Stimulated activated naive CD4-positive, alpha-beta T cell treated with Interleukin-2 at 50 U/mL for 16 hours (primary cell): ENCODE measurements around the gene FCN1.

Experiments used
- DNase-seq: peaks from one replicate; lab custom pipeline; 2025; lab: John Stamatoyannopoulos, UW

FCN1 gene

DNA sequence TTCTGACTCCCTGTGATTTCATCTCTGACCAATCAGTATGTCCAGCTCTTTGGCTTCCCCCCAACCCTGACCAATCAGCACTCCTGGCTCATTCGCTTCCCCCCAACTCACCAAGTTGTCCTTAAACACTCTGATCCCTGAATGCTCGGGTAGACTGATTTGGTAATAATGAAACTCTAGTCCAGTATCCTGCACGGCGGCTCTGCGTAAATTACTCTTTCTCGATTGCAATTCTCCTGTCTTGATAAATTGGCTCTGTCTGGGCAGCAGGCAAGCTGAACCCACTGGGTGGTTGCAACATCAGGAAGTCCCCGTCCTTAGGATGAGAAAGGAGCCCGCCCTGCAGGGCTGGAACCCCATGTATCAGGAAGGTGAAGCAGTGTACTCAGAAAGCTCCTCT, 26.7 kb downstream of the FCN1 start:
- DNase-seq = no peak

DNA sequence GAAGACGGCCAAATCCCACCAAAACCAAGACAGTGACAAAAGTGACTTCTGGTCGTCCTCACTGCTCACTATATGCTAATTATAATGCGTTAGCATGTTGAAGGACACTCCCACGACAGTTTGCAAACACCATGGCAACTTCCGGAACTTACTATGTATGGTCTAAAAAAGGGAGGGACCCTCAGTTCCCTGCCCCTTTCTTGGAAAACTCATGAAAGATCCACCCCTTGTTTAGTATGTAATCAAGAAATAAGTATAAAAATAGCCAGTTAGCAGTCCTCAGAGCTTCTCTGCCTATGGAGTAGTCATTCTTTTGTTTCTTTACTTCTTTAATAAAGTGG, 27.6 kb downstream of the FCN1 start:
- DNase-seq = no peak

DNA sequence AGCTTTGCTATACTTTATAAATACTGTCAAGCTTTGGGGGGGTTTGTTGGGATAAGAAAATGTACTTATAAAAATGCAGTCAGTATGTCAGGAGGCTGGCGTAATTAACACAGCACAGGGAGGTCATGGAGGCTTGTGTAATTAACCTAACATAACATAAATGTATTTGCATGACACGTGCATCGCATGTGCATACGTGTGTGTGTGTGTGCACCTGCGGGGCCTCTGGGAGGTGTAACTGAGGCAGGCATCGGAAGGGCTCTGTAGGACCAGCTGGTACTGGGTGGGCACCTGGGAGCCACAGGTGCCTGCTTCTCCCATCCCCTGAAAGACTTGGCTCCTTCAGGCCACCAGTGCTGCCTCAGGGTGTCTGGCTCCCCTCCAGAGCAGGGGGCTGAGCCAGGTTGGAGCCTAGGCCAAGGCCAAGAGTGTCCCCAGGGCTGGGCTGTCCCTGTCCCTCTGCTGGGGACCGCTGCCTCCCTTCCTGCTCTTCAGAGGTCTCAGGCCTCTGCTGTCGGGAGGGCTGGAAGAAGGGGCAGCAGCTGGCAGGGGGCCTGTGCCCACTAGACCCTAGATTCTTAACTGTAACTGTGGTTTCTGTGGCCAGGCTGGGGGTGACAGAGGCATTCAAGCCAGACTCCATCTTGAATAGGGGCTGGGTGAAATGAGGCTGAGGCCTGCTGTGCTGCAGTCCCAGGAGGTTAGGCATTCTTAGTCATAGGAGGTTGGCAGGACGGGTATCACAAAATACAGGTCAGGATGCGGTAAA, 28.1 kb downstream of the FCN1 start:
- DNase-seq = no peak

DNA sequence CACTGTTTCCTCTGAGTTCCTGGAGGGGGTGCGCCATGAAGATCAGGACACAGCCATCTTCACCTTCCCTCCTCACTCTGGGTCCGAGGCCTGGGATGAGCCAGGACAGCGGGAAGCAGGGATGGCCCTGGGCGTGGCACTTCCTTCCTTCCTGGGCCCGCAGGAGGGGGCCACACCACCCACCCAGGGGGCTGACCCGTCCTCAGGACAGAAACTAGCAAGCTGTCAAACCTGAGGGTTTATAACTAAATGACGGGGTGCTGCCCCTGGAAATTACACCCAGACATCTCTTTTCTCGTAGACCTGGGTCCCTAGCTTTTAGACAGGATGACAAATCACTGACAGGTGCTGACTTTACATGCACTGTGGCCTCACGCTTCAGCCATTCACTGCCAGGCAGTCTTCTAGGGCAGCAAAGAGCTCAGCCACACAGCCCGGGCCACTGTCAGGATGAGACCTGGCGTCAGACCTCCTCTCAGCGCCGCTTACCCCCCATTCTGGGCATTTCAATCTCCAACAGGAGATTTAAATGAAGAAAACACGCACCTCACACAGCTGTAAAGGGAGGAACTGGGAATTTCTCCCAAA, 29.0 kb downstream of the FCN1 start:
- no peak for DNase-seq

DNA sequence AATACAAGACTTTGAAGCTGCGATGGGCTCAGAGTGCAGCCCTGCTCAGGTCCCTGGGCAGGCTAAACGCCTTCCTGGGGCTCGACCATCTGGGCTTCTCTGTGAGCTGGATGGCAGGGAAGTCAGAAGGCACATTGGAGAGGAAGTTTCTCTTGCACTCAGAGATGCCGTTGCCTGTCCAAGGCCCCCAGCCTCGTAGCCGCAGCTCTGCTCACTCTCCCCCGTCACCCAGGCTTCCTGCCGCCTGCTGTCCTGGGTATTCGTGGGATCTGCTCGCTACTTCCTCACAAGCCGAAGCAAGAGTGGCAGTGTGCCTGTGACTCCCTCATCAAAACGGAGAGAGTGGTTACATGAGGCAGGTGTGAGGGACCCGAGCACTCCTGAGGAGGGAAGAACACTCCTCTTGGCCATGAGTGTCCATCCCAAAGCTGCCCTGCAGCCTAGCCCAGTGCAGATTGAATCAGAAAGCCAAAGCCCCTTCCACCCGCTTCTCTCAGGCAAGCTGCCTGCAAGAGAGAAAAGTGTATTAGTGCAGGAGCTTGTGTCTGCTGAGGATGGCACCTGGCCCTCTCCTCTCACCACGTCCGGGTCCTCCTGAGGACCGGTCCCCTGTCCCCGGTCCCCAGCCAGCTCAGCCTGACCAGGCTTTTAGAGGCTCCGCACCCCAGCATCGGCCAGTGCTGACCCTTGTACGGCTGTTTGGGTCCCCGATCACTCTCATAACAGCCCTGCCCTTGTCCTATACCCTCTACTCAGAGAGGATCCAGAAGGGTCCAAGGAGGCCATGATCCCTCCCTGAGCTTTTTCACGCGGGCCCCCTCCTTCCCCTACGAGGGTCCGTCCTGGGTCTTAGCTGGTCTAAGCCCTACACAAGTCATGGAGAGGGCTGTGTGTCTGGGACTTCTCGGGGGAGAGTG, 29.8 kb downstream of the FCN1 start:
- no peak for DNase-seq

DNA sequence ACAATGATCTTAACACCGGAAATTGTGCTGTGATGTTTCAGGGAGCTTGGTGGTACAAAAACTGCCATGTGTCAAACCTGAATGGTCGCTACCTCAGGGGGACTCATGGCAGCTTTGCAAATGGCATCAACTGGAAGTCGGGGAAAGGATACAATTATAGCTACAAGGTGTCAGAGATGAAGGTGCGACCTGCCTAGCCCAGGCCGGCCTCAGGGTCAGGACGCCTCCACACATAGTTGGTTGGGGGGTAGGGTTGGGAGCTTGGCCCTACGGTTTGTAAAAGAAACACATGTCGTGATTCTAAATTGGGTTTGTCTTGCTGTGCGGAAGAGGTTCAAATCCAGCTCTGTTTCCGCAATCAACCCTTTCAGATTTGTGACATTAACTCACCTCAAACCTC, 30.5 kb downstream of the FCN1 start:
- DNase-seq = no peak

DNA sequence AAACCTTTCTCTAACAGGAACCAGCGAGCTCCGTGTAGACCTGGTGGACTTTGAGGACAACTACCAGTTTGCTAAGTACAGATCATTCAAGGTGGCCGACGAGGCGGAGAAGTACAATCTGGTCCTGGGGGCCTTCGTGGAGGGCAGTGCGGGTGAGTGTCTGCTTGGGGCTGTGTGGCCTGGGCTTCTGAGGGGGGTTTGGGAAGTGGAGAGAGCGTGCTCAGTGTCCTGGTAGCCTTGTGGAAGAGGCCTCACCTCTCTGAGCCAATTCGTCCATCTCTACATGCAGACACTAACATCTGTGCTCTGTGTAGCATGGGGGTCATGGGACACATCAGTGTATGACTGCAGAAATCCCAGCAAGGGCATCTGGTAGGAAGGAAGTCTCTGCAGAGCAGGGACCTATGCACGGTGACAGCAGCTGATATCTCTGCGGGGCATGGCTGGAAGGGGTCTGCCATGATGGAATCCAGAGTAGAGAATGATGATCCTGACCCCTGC, 31.2 kb downstream of the FCN1 start:
- DNase-seq = no peak

DNA sequence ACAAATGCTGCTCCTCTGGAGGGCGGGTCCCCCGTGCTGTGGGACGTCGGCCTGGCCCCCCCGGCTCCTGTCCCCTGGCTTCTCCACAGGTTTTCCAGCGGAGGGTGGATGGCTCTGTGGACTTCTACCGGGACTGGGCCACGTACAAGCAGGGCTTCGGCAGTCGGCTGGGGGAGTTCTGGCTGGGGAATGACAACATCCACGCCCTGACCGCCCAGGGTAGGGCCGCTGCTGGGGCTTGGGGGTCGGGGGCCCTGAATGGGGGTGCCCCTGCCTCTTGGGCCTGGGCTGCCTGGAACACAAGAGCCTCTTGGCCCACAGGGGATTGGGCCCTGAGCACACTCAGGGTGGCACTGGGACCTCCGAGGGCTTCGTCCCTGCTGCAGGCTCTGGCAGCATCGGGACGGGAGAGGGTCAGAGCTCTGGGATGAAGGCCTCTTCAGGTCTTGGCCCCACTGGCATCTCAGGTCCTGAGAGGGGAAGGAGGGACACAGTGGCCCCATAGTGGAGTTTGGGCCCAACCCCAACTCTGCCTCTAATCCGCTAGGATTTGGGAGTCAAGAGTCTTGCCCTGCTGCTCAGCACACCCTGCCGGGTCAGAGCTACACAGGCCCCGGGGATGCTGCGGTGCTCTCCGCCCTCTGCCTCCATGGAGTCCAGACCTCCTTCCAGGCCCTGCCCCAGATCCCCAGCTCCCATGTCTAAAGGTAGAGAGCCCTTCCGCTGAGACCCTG, 31.9 kb downstream of the FCN1 start:
- no peak for DNase-seq

DNA sequence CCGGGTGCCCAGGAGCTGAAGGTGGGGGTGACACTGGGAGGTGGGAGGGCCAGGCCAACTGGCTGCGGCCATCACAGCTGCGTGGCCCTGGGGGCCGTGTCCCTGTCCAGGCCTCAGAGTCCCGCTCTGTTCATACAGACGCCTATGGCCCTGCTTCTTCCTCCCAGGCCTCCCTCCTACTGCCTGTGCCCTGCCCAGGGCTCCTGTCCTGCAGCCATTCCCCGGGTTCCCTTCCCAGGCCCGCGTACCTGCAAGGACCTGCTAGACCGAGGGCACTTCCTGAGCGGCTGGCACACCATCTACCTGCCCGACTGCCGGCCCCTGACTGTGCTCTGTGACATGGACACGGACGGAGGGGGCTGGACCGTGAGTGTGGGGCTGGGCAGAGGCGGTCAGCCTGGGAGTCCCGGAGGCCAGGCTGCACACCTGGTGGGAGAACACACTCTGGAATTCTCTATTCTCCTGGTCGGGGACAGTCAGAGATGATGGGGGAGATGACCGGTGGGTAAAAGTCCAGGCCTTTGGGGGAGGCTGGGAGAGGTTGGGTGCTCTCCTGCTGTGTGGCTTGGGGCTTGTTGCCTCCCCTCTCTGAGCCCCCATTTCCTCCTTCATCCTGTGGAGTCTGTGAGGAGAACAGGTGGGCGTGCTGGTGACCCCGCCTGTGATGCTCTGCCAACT, 32.6 kb downstream of the FCN1 start:
- no peak for DNase-seq

DNA sequence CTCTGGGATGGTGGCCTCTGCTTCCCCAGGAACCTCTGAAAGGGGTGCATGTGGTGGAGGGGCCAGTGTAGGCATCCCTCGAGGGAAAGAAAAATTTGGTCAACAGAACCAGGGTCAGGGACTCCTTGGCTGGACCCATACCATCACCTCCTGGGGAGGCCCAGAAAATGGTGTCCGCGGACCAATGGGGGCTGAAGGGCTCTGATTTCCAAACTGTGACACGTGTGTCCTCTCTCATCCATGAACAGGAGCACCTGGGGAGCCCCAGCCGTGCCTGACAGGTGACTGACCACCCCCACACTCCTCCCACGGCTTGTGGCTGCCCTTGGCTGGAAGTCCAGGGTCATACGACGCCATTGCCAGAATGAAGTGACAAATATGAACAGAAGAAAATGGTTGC, 33.2 kb downstream of the FCN1 start:
- DNase-seq = no peak

DNA sequence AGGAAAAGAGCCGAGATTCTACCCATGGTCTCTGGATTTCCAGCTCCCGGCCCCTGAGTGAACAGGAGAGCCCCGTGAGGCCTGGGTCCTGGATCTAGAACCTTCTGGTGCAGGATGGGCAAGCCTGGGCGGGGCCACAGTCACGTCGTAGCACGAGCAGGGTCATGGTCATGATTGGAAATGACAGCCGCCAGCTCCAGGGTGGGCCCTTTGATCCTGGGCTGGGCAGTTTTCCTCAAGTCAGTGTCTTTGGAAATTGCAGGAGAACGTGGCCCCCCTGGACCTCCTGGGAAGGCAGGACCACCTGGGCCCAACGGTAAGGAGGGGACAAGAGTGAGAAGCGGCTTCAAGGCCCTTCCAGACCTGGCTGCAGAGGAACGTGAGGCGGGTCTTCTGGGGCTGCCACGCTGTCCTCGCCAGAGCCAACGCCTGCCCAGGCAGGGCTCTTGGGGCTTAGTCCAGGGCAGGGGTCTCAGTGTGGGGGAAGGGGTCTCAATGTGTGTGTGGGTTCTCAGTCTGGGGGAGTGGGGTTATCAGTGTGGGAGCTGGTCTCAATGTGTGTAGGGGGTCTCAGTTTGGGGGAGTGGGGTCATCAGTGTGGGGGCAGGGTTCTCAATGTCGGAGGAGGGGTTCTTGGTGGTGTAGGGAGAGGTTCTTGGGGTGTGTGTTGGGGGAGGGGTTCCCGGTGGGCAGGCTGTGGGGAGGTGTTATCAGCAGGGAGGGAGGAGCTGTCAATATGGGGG, 34.5 kb downstream of the FCN1 start:
- DNase-seq = no peak

DNA sequence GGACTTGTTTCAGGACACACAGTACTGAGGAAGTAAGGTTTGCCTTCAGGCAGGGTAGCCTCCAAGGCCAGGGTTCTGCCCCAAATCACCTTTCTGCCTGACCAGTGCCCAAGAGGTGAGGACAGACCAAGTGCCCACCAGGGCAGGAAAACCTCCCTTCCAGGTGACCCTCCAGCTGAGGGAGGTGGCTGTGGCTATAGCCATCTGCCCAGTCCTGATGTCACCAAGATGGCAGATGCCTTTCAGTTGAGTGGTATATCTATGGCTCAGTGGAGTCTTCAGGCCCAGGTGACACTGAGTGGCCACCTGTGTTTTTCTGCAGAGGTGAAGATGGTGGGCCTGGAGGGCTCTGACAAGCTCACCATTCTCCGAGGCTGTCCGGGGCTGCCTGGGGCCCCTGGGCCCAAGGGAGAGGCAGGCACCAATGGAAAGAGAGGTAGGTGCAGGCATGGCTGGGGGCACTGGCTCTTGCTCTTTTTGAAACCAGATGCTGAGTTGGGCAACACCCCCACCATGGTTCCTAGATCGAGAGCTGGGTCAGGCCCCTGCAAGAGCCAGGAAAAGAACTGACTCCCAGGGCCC, 35.4 kb downstream of the FCN1 start:
- no peak for DNase-seq

DNA sequence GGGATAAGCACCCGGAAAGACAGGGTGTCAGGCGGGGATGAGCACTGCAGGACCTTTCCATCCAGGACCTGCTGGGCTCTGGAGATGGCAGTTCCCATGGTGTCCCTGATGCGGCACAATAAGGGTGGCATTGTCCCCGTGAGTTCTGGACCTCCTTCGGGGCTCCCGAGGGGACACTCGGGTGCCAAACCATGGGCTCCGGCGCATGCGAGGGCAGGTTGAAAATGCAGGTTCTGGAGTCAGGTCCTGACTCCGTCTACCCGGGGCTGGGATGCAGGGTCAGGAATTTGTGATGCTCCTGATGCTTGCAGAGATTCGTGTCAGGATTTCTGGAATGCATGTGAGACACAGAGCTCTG, 36.4 kb downstream of the FCN1 start:
- DNase-seq = no peak

DNA sequence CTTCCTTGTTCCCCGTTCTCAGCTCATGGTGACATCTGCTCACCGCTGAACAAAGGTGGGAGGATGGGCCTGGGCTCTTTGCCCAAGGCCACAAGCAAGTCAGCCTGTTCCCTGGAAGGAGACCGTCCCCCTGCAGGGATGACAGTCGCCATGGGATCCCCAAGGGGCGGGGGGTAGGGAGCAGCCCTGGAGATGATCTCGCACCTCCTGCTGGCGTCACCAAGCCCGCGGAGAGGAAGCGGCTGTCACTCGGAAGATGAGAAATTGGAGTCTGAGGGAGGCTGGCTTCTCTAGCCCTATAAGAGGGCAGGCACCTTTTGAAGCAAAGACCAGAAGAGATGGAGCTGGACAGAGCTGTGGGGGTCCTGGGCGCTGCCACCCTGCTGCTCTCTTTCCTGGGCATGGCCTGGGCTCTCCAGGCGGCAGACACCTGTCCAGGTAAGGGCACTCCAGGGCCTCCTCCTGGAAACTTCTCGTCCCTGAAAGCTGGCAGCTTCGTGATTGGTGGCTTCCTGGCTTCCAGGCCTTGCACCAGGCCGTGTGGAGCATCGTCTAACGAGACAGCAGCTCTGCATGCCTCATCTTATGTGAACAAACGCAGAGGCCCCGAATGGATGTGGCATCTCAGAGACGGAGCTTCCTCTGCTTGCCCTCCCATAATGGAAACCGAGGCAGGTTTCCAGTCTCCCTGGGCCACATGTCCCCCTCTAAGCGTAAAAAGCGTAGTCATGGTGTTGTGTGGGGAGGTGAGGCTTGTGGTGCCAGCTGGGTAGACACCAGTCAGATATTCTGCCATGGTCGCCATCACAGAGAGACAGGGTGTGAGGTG, 37.0 kb downstream of the FCN1 start, which contains the start of gene FCN2:
Gene FCN2, plus strand, starts transcription at position 327 of the 829 bp plus-strand sequence. Its CDS starts 12 bp downstream, at position 339.
- no peak for DNase-seq

DNA sequence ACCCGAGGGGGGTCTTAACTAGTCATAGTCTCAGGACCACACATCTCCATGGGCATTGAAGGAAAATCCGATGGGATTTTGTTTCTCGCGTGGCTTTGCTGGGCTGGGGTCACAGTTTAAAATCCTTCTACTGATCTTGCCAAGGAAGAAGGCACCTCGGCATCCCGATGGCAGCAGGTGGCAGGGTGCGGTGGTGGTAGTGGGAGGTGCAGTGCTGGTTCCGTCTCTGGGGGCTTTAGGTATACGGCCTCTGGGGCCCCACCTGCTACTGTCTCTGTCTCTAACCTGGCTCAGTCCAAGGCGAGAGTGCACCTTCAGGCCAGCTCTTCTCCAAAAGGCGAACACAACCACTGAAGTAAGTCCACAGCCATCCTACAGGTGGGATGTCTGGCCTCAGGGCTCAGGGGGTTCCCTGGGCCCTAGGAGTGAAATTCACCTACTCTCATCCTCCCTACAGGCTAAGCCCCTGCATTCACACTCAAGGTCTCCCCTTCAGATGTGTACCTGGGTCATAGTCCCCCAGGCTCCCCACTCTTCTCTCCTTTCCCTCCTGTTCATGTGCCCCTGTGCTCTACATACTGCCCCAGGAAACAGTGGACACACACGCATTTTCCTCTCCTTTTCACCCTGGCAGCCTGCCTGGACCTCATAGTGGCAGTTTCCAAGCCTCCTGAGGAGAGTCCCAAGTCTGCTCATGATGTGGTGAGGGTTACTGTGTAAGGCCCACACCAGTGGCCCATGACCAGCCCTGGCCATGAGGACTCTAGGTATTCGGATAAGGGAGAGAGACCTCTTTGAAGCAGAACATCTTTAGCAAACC, 37.8 kb downstream of the FCN1 start:
- no peak for DNase-seq

DNA sequence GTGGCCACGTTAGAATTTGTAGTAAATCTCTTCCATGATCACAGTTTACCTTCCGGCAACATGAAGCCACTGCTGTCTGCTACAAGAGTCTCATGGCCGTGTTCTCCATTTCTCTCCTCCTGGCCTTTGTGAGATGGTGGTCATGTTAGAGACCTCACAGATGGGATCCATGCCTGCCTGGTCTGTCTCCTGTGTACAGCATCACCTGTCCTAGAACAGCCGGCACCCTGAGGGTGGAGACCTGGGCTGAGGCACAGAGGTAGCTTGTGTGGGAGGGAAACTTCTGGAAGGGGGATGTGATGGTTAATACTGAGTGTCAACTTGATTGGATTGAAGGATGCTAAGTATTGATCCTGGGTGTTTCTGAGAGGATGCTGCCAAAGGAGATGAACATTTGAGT, 40.2 kb downstream of the FCN1 start:
- DNase-seq = no peak

DNA sequence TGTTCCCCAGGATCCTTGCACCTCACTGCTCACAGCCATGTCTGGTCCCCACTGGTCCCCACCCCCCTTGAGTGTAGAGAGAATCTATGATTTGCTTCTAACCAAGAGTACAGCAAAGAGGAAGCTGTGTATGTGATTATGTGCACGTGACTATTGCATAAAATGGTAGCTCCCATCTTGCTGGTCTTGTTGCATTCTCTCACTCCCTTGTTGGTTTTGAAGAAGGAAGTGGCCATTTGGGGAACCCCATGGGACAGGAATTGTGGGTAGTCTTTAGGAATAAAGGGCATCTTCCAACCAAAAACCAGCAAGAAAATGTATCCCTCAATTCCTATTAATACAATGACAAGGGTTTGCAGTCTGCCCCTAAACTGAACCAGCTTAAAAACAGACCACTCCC, 42.3 kb downstream of the FCN1 start:
- no peak for DNase-seq

DNA sequence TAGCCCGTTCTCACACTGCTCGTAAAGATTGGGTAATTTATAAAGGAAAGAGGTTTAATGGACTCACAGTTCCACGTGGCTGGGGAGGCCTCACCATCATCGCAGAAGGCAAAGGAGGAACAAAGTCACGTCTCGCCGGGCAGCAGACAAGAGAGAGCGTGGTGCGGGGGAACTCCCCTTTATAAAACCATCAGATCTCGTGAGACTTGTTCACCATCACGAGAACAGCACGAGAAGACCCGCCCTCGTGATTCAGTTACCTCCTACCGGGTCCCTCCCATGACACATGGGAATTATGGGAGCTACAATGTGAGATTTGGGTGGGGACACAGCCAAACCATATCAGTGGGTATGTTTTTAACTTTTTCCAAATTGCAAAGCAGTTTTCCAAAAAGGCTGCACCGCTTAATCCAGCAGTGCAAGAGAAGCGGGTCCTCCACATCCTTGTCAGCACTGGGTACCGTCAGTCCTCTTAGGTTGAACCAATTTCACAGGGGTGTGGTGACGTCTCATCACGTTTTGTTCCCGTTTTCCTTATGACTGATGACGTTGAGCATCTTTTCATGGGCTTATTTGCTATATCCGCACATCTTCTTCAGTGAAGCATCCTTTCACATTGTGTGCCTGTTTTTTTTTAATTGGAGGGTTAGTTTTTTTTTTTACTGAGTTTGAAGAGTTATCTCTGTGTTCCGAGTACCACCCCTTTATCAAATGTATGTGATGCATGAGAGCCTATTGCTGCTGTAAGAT, 45.1 kb downstream of the FCN1 start:
- no peak for DNase-seq
